Panc1 (cell line): ENCODE data around the gene C1QA. TPM values are rescaled to one million over a fixed set of nuclear protein-coding genes. Genes with fewer than 3 reads are reported as not detected.

ENCODE experiments used
- ATAC-seq: fragments of 200-7000 bp; cut with Tn5 transposase; 2 replicates; pipeline ENCODE4 v1.9.1; 2020; ENCODE audit warnings: mild to moderate bottlenecking, moderate library complexity
- BruUV-seq: library from RNA; stranded (reverse); fragments of 400-500 nt; replicated peaks from 2 replicates; lab custom pipeline; 2021; lab: Mats Ljungman, UMichigan
- CTCF ChIA-PET: fragments of 300-600 bp; sonication (Branson Sonifier 250); formaldehyde crosslinking; loops from one replicate; lab custom pipeline; 2022; ENCODE audit warnings: antibody characterized with exemption; lab: Charles Lee
- POLR2A ChIA-PET: fragments of 300-600 bp; sonication (Branson Sonifier 250); formaldehyde crosslinking; loops from one replicate; lab custom pipeline; 2022; ENCODE audit warnings: antibody characterized with exemption; lab: Charles Lee
- DNase-seq: peaks from one replicate; pipeline ENCODE4 v3.0.0-alpha.2; 2010; ENCODE audit warnings: low read depth, low spot score
- H3K27ac ChIP-seq: 2 replicates; pipeline ENCODE4 v1.5.1; 2011; ENCODE audit warnings: mild to moderate bottlenecking, low read length, inconsistent platforms
- H3K27me3 ChIP-seq: fragments of 200-500 bp; sonication (Bioruptor generic); 2 replicates; pipeline ENCODE4 v1.6.0; 2014; ENCODE audit warnings: low read length, inconsistent platforms; ENCODE audit not compliant: control insufficient read depth, insufficient read depth
- H3K36me3 ChIP-seq: fragments of 200-500 bp; sonication (Bioruptor generic); 2 replicates; pipeline ENCODE4 v1.5.1; 2014; ENCODE audit warnings: inconsistent platforms, mild to moderate bottlenecking, low read length, moderate library complexity; ENCODE audit not compliant: control insufficient read depth, insufficient read depth
- H3K4me1 ChIP-seq: 2 replicates; pipeline ENCODE4 v1.5.1; 2011; ENCODE audit warnings: inconsistent platforms, mild to moderate bottlenecking, low read length, moderate library complexity; ENCODE audit not compliant: control insufficient read depth, insufficient read depth
- H3K4me3 ChIP-seq, 2 experiments: 2 replicates each; pipeline ENCODE4 v1.5.1; 2011 to 2012; ENCODE audit warnings: low read depth in 2 of 2, low read length in 2 of 2, mild to moderate bottlenecking in 2 of 2, inconsistent platforms in 1 of 2, moderate library complexity in 1 of 2
- H3K9me3 ChIP-seq: fragments of 200-500 bp; sonication (Bioruptor generic); 2 replicates; pipeline ENCODE4 v1.5.1; 2014; ENCODE audit warnings: low read depth, mild to moderate bottlenecking, inconsistent platforms, low read length, moderate library complexity; ENCODE audit not compliant: control insufficient read depth, insufficient read depth
- CTCF ChIP-seq: fragments of 450-650 bp; IDR thresholded peaks from 2 replicates; pipeline ENCODE4 v1.5.1; 2017; ENCODE audit warnings: mild to moderate bottlenecking
- POLR2AphosphoS5 ChIP-seq: IDR thresholded peaks from 2 replicates; pipeline ENCODE4 v1.6.1; 2012; ENCODE audit warnings: mild to moderate bottlenecking, low read depth, low read length, moderate library complexity
- SIN3A ChIP-seq: IDR thresholded peaks from 2 replicates; pipeline ENCODE4 v1.6.1; 2012; ENCODE audit warnings: low read depth, mild to moderate bottlenecking, low read length, moderate library complexity, borderline replicate concordance; ENCODE audit not compliant: insufficient read depth
- TCF7L2 ChIP-seq: IDR thresholded peaks from 2 replicates; pipeline ENCODE4 v1.6.1; 2011; ENCODE audit warnings: mild to moderate bottlenecking, low read depth, low read length, inconsistent platforms
- in situ Hi-C: cut with HindIII; loops from 2 replicates; pipeline ENCODE4 v1.10.0; 2016; ENCODE audit warnings: low sequenced_read_pairs, low pct_unique_long_range_greater_than_20kb
- intact Hi-C: fragments of 100-400 bp; cut with micrococcal nuclease; formaldehyde crosslinking; loops from one replicate; pipeline ENCODE4 v1.10.0; 2022; ENCODE audit not compliant: unreplicated experiment
- total RNA-seq: library from RNA; stranded (reverse); gene quantifications from one replicate; pipeline ENCODE4 v1.2.1, GENCODE V29; 2021; ENCODE audit not compliant: unreplicated experiment
- TF ChIP-seq, protein P1 (sequence below), 2 experiments: IDR thresholded peaks; 2 replicates each; pipeline ENCODE4 v1.6.1; 2011 to 2012; ENCODE audit warnings: low read depth in 2 of 2, control low read depth in 1 of 2, low read length in 1 of 2, mild to moderate bottlenecking in 1 of 2, moderate library complexity in 1 of 2; ENCODE audit not compliant: insufficient read depth in 1 of 2

Gene C1QA
- total RNA-seq, 1 experiment from 2014 or later: 0.41 TPM

DNA sequence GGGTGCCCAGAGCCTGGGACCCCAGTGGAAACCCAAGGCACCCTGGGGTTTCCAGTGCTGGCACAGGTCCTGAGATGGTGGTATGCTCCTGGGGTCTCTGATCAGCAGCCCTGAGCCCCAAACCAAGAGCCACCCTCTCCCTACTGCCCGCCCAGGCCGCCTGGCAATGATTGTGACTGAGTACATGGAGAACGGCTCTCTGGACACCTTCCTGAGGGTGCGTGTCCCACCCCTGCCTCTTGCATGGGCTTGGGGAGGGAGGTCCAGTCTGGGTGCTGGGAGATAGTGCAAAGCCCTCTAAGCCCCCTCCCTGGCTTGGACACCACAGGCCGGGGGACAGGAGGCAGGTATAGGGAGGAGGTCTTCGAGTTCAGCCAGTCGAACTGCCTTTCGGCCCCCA lies 38.4 kb upstream of the C1QA start:
- Histone ChIP-seq H3K4me1 (no peaks in the 10 kb centered on the region), H3K27me3 (no peaks in the 10 kb centered on the region; the same call in 1 of the 2 replicates), H3K9me3 (no peaks in the 10 kb centered on the region), H3K4me3 (no peak overlapping the region), H3K27ac (no peak overlapping the region), H3K36me3 (no peaks in the 10 kb centered on the region)
- intact Hi-C loops (no loop called here), in situ Hi-C loops (no loop called here)
- ChIA-PET POLR2A (no interaction called here), CTCF (no interaction called here)
- ATAC-seq: no peak
- TF ChIP-seq TCF7L2 (no peak), CTCF (no peak), POLR2AphosphoS5 (no peak)
- TF ChIP-seq, protein P1, sequence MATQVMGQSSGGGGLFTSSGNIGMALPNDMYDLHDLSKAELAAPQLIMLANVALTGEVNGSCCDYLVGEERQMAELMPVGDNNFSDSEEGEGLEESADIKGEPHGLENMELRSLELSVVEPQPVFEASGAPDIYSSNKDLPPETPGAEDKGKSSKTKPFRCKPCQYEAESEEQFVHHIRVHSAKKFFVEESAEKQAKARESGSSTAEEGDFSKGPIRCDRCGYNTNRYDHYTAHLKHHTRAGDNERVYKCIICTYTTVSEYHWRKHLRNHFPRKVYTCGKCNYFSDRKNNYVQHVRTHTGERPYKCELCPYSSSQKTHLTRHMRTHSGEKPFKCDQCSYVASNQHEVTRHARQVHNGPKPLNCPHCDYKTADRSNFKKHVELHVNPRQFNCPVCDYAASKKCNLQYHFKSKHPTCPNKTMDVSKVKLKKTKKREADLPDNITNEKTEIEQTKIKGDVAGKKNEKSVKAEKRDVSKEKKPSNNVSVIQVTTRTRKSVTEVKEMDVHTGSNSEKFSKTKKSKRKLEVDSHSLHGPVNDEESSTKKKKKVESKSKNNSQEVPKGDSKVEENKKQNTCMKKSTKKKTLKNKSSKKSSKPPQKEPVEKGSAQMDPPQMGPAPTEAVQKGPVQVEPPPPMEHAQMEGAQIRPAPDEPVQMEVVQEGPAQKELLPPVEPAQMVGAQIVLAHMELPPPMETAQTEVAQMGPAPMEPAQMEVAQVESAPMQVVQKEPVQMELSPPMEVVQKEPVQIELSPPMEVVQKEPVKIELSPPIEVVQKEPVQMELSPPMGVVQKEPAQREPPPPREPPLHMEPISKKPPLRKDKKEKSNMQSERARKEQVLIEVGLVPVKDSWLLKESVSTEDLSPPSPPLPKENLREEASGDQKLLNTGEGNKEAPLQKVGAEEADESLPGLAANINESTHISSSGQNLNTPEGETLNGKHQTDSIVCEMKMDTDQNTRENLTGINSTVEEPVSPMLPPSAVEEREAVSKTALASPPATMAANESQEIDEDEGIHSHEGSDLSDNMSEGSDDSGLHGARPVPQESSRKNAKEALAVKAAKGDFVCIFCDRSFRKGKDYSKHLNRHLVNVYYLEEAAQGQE (IDR thresholded peaks at IDR 0.05; ENCODE audit: insufficient read depth in 1 of 2, low read depth in 2 of 2, low read length in 1 of 2): no peak
- BruUV-seq: no TSS peak
- no peak for DNase-seq

GRCh38 chr1:22598736-22599135 lies 37.7 kb upstream of the C1QA start:
- DNase-seq: no peak
- TF ChIP-seq TCF7L2: no peak
- TF ChIP-seq SIN3A: no peak
- TF ChIP-seq, protein P1 (IDR thresholded peaks at IDR 0.05; ENCODE audit: insufficient read depth in 1 of 2, low read depth in 2 of 2, low read length in 1 of 2): no peak
- TF ChIP-seq CTCF: no peak
- TF ChIP-seq POLR2AphosphoS5: no peak
- ChIA-PET POLR2A (no interaction called here), CTCF (no interaction called here)
- H3K36me3 ChIP-seq: no peaks in the 10 kb centered on the region
- no peaks in the 10 kb centered on the region for H3K9me3 ChIP-seq
- no peak overlapping the region for H3K27ac ChIP-seq
- H3K27me3 ChIP-seq: no peaks in the 10 kb centered on the region; the same call in none of the 2 replicates
- no TSS peak for BruUV-seq
- intact Hi-C loops: no loop called here
- H3K4me3 ChIP-seq: no peak overlapping the region
- no peaks in the 10 kb centered on the region for H3K4me1 ChIP-seq
- ATAC-seq: no peak
- in situ Hi-C loops: no loop called here
